ENCODE measurements around the gene ANKRD37.
"Not testable (repeated sequence)": the region's sequence is repeated elsewhere in the genome, so short reads cannot be mapped to it uniquely, and the experiment has no call there.

Gene ANKRD37, protein sequence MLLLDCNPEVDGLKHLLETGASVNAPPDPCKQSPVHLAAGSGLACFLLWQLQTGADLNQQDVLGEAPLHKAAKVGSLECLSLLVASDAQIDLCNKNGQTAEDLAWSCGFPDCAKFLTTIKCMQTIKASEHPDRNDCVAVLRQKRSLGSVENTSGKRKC

GRCh38 chr4:185396724-185397385 is at the start of gene ANKRD37:
TSS of gene ANKRD37 (plus strand) at chr4:185396841. CDS start at chr4:185396924, 83 bp downstream.
- peak; percentile 60 for DNase-seq

DNA sequence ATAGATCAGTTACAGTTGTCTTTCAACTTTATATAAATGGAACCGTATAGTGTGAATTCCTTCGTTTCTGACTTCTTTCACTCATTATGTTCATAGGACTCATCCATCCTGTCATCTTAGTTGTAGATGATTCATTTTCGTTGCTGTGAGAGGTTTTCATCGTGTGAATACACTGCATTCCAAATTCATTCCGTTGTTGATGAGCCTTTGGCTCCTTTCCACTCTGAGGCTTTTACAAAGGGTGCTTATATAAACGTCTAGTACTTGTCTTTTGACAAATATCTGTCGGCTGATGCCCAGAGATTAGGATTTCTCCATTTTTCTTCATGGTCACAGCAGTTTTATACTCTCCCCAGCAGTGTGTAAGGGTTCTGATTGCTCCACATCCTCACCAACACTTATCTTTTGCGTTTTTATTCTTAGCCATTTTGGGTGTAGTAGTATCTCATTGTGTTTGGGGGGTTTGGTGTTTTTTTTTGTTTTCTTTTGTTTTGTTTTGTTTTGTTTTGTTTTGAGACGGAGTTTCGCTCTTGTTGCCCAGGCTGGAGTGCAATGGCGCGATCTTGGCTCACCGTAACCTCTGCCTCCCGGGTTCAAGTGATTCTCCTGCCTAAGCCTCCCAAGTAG is 49.6 kb upstream of the ANKRD37 start:
- DNase-seq, result no peak

DNA sequence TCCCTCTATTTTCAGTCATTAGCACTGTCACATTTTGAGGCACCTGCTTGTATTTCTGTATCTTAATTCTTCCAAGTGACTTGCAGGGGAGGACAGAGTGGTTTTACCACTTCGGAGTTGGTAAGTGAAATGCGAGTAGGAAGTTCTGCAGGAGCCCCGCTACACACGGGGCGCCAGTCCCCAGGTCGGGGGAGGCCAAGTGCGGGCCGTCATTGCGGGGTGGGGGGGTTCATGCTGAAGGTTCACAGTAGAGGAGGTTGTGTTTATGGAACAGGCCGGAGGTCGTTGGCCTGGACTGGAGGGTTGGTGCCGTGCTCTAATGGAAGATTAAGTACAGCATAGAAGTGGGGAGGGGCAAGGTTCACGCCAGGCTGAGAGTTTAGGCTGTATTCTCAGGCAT is 45.0 kb upstream of the ANKRD37 start:
- DNase-seq, result no peak

- DNase-seq, result no peak
Observed at GRCh38 chr4:185352202-185352601, 44.4 kb upstream of the ANKRD37 start.

DNA sequence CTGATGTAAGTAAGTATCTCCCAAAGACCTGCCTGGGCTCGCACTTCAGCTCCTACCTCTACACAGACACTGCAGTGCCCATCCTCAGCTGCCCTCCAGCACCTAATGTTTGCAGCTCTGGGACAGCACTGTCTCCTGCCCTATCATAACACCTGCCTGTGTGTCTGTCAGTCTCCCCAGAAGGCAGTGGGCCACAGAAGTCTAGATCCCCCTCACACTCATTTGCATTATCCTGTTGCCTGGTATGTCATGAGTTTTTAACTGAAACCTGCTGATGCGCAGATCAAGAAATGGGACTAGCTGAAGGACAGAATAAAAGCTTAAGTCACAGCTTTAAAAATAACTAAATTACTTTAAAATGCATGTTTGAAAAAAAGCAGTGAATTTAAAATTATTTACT is 43.9 kb upstream of the ANKRD37 start:
- no peak for DNase-seq

DNA sequence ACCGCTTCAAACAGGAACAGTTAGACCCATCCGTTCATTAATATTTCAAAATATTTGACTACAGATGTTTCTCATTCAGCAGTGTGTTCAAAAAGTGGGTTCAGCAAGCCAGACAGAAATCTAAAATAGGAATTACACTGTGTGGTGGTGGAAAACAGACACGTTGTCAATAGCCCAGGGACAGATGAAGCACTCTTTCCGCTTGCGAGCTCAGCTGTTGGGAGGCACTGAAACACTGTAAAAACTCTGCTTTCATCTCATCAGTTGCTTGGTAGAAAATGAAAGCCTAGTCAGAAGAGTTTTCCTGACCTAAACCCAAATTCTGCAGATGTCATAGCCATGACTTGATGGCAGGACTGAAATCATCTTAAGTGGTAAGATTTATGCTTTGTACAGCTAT is 39.4 kb upstream of the ANKRD37 start:
- no peak for DNase-seq

DNA sequence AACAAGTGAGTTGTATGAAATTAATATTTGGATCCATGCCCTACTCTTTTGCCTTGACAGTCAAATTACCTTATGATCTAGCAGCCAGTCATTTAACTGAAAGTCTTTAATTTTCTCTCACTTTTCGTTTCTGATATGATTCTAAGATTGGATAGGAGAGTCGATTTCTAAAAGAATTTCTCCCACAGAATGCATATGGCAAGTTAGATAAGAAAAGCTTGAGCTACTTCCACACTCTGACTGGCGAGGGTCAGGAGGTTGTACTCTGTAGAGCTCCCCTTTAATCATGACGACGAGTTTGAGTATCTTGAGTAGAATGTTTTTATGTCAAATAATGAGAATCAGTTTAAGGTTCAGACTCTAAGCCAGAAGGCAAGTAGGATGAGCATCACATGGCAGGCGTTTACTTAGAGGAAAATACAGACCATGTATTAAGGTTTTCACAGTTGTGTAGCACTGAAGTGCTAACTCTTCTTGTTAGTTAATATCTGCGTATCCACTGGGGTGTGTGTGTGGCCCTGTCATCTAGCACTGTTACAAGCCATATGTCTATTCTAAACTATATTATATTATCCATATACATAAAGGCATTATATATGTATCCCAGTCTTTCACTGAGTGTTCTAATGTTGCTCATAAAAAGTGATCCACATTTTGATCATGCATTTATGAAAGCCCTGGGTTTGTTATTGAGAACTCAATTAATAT is 38.8 kb upstream of the ANKRD37 start:
- DNase-seq, result no peak

- no peak for DNase-seq
Observed at GRCh38 chr4:185358514-185358913, 38.1 kb upstream of the ANKRD37 start.

DNA sequence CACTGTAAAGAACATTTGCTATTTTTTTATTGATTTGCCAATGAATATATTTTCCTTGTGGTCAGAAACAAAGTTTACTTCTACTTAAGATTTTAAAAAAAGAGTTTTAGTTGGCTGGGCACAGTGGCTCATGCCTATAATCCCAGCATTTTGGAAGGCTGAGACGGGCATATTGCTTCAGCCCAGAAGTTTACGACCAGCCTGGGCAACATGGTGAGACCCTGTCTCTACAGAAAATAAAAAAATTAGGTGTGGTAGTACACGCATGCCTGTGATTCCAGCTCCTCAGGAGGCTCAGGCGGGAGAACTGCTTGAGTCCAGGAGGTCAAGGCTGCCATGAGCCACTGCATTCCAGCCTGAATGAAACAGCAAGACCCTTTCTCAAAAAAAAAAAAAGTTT is 37.7 kb upstream of the ANKRD37 start:
- DNase-seq, result no peak

GRCh38 chr4:185359767-185360446 is 36.7 kb upstream of the ANKRD37 start:
- DNase-seq, result no peak

DNA sequence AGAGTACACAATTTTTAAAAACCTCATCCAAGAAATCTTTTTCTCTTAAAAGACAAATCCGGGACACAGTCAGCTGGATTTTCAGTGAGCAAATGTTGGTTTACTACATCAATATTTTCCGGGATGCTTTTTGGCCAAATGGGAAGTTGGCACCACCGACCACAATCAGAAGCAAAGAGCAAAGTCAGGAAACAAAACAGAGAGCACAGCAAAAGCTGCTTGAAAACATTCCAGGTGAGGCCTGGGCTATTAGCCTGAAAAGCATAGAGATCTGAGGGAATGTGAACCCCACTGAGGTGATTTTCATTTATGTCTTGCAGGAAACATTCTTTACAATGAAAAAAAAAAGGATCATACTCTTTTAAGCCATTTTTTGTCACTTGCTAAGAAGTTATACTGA is 34.8 kb upstream of the ANKRD37 start:
- DNase-seq, result no peak

DNA sequence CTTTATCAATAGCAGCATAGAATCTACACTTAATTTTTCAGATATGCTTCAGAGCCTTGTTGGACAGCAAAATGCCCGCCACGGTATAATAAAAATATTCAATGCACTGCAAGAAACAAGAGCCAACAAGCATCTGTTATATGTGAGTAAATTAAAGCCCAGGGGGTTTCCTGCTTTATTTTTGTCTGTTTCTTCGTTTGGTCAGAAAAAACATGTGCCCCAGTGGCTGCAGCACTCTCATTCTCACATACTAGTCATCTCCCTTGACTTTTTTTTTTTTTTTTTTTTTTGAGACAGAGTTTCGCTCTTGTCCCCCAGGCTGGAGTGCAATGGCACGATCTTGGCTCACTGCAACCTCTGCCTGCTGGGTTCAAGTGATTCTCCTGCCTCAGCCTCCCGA is 34.1 kb upstream of the ANKRD37 start:
- not testable (repeated sequence) for DNase-seq

GRCh38 chr4:185363251-185363650 is 33.4 kb upstream of the ANKRD37 start:
- DNase-seq, result no peak

DNA sequence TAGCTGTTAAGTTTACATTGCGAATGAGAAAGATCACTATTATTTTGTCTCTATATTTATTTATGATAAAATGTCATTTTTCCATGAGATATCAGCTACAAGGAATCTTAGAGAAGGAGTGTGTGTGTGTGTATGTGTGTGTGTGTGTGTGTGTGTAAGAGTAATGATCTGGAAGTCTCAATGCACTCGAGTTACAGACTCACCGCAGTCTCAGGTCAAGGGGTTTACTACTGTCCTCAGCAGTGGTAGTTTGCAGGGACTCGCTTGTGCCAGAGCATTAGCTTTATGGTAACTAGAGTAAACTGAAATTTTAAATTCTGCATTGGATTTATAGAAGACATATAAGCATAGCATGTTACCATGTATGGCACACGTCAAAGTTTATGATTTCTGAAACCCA is 31.8 kb upstream of the ANKRD37 start:
- DNase-seq, result no peak

GRCh38 chr4:185369731-185370130 is 26.9 kb upstream of the ANKRD37 start:
- no peak for DNase-seq

GRCh38 chr4:185370268-185370949 is 26.2 kb upstream of the ANKRD37 start:
- no peak for DNase-seq

DNA sequence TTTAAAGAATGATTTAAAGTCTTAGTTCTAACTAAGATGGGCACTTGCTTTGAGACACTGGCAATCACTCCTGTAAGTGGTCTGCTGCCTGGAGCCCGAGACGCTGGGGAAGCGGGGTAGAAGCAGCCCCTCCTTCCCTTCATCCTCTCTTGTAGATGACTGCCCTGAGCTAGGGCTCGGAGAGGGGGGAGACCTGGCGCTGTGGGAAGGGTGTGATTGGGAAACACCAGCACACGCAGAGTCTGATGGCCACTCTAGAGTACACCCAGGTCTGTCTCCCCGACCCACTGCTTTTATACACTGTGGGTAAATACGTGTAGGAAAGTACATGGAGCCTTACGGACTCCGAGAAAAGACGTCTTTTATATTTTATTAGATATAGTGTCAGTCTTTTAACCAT is 24.9 kb upstream of the ANKRD37 start:
- no peak for DNase-seq

- no peak for DNase-seq
Observed at GRCh38 chr4:185374027-185374426, 22.6 kb upstream of the ANKRD37 start.

- no peak for DNase-seq
Observed at GRCh38 chr4:185374573-185374972, 22.1 kb upstream of the ANKRD37 start.

GRCh38 chr4:185378264-185378663 is 18.4 kb upstream of the ANKRD37 start:
- no peak for DNase-seq

- no peak for DNase-seq
Observed at GRCh38 chr4:185379326-185380295, 17.0 kb upstream of the ANKRD37 start.

All from RPMI8226 (cell line).